ENCODE results near the gene CUL7. TPM values are rescaled to one million over a fixed set of nuclear protein-coding genes. Genes with fewer than 3 reads are reported as not detected.

The CUL7 gene
- total and polyA plus RNA-seq, 8 donors, result 22.0 to 54.3 (median 42.7) TPM

DNA sequence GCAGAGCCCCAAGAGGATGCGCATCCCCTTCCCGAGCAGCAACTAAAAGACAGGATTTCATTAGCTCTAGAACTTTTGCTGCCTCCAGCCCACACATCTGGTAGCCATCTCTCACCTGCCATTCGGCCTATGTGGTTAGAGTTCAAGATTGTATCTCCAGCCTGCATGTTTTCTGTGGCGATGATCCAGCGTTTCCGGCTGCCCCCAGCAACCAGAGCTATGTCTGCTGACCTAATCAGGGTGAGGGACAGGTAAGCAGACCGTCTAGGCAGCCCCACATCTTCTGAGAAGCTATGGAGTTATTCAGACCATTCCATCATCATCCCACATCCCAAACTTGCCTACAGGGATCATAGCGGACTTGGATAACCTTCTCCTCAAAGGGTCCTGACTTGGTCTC lies 2.3 kb upstream of the CUL7 start:
- intact Hi-C loops (cut with DNase I), result no loop called here
- no peak for DNase-seq

DNA sequence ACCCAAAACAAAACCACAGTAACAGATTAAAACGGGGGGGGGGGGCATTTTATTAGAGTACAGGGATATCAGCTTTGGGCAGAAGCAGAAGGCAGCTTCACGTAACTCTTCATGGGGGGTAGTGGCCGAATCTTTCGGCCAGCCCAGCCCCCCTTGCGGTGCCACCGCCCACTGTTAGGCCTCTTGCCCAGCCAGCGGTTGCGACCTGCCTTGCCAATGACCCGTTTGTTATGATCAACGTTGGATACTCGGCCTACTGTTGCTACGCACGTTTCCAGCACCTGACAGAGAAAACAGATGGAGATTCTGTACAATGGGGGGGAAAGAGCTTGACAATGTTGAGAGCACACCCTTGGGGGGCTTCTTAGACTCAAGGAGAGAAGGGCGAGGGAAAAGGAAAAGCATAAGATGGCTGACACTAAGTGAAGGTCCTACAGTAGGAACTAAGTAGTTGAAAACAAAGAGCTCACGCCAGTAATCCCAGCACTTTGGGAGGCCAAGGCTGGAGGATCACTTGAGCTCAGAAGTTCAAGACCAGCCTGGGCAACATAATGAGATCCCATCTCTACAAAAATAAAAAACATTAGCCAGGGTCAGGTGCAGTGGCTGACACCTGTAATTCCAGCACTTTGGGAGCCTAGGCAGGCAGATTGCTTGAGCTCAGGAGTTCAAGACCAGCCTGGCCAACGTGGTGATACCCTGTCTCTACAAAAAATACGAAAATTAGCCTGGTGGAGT lies 724 bp upstream of the CUL7 start:
- peak overlapping the region; percentile 75 to 89 for H3K4me3 ChIP-seq

More for the DNA sequence above, 2.3 kb upstream of the CUL7 start:
- ATAC-seq, result no peak
- Histone ChIP-seq H3K27ac (no peak overlapping the region), H3K4me3 (no peak overlapping the region), H3K4me1 (peaks cover 23 to 52% of the 10 kb centered on the region in 2 donors), H3K27me3 (no peaks in the 10 kb centered on the region), H3K9me3 (no peaks in the 10 kb centered on the region), H3K36me3 (peaks cover 0 to 35% of the 10 kb centered on the region in 2 donors)
- TF ChIP-seq, protein P1, sequence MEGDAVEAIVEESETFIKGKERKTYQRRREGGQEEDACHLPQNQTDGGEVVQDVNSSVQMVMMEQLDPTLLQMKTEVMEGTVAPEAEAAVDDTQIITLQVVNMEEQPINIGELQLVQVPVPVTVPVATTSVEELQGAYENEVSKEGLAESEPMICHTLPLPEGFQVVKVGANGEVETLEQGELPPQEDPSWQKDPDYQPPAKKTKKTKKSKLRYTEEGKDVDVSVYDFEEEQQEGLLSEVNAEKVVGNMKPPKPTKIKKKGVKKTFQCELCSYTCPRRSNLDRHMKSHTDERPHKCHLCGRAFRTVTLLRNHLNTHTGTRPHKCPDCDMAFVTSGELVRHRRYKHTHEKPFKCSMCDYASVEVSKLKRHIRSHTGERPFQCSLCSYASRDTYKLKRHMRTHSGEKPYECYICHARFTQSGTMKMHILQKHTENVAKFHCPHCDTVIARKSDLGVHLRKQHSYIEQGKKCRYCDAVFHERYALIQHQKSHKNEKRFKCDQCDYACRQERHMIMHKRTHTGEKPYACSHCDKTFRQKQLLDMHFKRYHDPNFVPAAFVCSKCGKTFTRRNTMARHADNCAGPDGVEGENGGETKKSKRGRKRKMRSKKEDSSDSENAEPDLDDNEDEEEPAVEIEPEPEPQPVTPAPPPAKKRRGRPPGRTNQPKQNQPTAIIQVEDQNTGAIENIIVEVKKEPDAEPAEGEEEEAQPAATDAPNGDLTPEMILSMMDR (IDR thresholded peaks at IDR 0.05), result no peak

DNA sequence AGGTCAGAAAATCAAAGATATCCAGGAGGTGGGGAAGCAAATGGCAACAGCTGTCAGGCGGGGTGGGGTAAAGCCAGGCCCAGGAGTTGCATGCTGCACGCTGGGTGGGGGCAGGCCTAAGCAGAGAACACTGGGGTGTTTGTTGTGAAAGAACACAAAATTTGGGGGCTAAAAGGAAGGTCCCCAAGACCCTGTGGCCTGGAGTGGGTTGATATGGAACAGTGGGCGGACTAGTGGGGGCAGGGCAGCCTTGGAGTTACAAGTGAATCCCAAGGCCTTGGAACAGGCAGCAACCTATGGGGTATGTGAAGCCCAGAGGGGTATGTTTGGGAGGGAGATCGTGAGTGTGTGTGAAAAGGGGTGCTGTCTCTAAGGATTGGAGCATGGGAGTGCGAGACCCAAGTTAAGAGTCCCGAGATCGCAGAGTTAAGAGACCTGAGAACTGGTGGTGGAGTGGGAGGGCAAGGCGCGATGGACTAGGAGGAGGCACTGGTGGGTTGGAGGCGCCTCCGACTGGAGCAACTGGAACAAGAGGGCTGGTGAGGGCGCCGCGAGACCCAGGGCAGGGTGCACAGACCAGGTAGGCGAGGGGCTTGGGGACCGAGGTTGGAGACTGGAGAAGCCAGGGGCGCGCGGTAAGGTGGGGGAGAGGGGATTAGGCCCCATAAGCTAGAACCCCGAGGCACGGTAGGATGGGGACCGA lies 658 bp downstream of the CUL7 start:
- TF ChIP-seq, protein P1 (IDR thresholded peaks at IDR 0.05), result no peak
- peaks cover 0 to 61% of the 10 kb centered on the region in 2 donors for H3K36me3 ChIP-seq
- H3K27ac ChIP-seq, result peak overlapping the region; percentile 90 to 95
- DNase-seq (peak in 2 of 4 donors; percentile 24 to 37), ATAC-seq (peak; percentile 47)
- H3K4me1 ChIP-seq, result peaks cover 10 to 30% of the 10 kb centered on the region in 2 donors
- peak overlapping the region; percentile 75 to 89 for H3K4me3 ChIP-seq
- H3K27me3 ChIP-seq, result no peaks in the 10 kb centered on the region
- intact Hi-C loops (cut with DNase I), result no loop called here
- H3K9me3 ChIP-seq, result no peaks in the 10 kb centered on the region

More for the DNA sequence above, 724 bp upstream of the CUL7 start:
- peak overlapping the region; percentile 90 to 95 for H3K27ac ChIP-seq
- intact Hi-C loops (cut with DNase I), result no loop called here
- peaks cover 0 to 47% of the 10 kb centered on the region in 2 donors for H3K36me3 ChIP-seq
- no peak for ATAC-seq
- peaks cover 18 to 39% of the 10 kb centered on the region in 2 donors for H3K4me1 ChIP-seq
- no peak for DNase-seq
- H3K27me3 ChIP-seq, result no peaks in the 10 kb centered on the region
- no peaks in the 10 kb centered on the region for H3K9me3 ChIP-seq
- TF ChIP-seq, protein P1 (IDR thresholded peaks at IDR 0.05), result no peak

DNA sequence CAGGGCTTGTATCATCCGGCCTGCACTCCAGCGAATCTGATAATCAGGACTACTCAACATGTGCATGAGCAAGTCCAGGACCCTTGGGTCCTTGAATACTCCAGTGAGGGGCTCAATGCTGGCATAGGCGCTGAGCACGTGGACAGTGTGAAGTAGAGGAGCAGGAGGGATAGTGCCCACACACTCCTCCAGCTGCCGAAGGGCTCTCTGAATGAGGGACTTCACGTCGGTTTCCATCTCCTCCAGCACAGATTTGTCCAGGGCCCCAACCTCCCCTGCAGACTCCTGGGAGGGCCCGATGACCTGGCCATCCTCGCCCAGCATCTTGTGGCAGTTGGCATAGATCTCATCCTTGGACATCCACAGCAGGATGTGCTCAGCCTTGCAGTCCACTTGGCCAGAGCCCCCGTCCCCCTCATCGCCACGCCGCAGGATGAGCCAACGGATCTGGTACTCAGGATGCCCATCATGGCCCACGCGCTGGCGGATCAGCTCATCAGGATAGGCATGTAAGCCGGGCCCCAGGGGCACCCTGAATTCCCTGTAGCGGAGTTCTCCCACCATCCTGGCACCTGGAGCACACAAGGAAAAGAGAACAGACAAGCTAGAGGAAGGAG lies 1.3 kb downstream of the CUL7 start:
- DNase-seq (peak in 1 of 4 donors; percentile 77), ATAC-seq (no peak)
- no peaks in the 10 kb centered on the region for H3K27me3 ChIP-seq
- peaks cover 8 to 24% of the 10 kb centered on the region in 2 donors for H3K4me1 ChIP-seq
- no peaks in the 10 kb centered on the region for H3K9me3 ChIP-seq
- peaks cover 0 to 62% of the 10 kb centered on the region in 2 donors for H3K36me3 ChIP-seq
- intact Hi-C loops (cut with DNase I), result no loop called here
- peak overlapping the region in 1 of 2 donors; percentile 75 for H3K4me3 ChIP-seq
- TF ChIP-seq, protein P1 (IDR thresholded peaks at IDR 0.05), result no peak
- peak overlapping the region in 1 of 2 donors; percentile 95 for H3K27ac ChIP-seq

DNA sequence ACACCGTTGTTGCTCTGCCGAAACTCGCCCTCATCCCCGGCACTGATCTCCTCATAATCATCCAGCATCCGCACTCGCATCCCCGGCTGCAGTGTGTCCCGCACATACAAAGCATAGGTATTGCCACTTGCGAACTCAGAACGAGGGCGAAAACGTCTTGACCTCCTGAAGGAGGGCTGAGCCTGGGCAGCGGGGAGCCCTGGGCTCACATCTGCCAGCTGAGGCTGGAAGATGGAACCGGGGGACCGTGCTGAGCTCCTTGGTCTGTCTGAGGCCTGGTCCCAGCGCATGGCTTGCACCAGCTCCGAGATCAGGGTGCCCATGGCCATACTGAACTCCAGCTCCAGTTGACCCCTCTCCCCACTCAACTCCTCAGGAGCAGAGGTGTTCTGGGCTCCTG lies 2.7 kb downstream of the CUL7 start:
- Histone ChIP-seq H3K27ac (no peak overlapping the region), H3K9me3 (no peaks in the 10 kb centered on the region), H3K36me3 (peaks cover 0 to 62% of the 10 kb centered on the region in 2 donors), H3K27me3 (no peaks in the 10 kb centered on the region), H3K4me1 (peaks cover 8 to 24% of the 10 kb centered on the region in 2 donors), H3K4me3 (no peak overlapping the region)
- ATAC-seq, result no peak
- intact Hi-C loops (cut with DNase I), result no loop called here
- no peak for DNase-seq
- TF ChIP-seq, protein P1 (IDR thresholded peaks at IDR 0.05), result no peak
